Measurements from ENCODE around the gene EIF3K. TPM values are rescaled to one million over a fixed set of nuclear protein-coding genes. Genes with fewer than 3 reads are reported as not detected.
"Not testable (repeated sequence)": the region's sequence is repeated elsewhere in the genome, so short reads cannot be mapped to it uniquely, and the experiment has no call there.

Gene EIF3K
- total RNA-seq, 2 donors from 2014 or later: 282 to 320 TPM

- no peaks in the 10 kb centered on the region for H3K9me3 ChIP-seq (ENCODE audit: control insufficient read depth, low read length, poor library complexity, severe bottlenecking)
- ATAC-seq (no peak), DNase-seq (no peak)
- Mint-ChIP-seq H3K27ac (no peak overlapping the region), H3K27me3 (no peaks in the 10 kb centered on the region), H3K4me3 (no peak overlapping the region), H3K4me1 (peaks cover 10% of the 10 kb centered on the region), H3K36me3 (ENCODE audit: low read depth) (peaks cover 5% of the 10 kb centered on the region)
Observed at GRCh38 chr19:38597075-38597474, 21.9 kb upstream of the EIF3K start.

DNA sequence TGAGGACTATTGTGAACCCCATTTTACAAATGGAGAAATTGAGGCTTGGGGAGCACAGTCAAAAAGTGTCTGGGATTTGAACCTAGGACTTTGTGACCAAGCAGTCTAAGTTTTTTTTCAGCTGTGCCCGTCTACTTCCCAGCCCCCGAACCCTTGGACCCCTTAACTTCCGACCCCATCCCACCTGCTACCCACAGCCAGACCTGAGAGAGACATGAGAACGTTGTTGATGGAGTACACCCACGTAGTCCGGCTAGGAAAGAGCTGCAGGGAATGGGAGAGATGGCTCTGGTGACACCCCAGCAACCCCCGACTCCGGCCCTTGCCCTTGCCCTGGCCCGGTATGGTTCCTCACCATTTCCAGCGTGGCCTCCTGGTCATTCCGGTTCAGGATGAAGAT is 19.3 kb upstream of the EIF3K start:
- no peaks in the 10 kb centered on the region for H3K9me3 ChIP-seq (ENCODE audit: control insufficient read depth, low read length, poor library complexity, severe bottlenecking)
- no peaks in the 10 kb centered on the region for H3K27me3 Mint-ChIP-seq
- H3K36me3 Mint-ChIP-seq (ENCODE audit: low read depth): peaks cover 5% of the 10 kb centered on the region
- peaks cover 10% of the 10 kb centered on the region for H3K4me1 Mint-ChIP-seq
- peak overlapping the region; percentile 72 for H3K27ac Mint-ChIP-seq
- ATAC-seq (no peak), DNase-seq (no peak)
- no peak overlapping the region for H3K4me3 Mint-ChIP-seq

DNA sequence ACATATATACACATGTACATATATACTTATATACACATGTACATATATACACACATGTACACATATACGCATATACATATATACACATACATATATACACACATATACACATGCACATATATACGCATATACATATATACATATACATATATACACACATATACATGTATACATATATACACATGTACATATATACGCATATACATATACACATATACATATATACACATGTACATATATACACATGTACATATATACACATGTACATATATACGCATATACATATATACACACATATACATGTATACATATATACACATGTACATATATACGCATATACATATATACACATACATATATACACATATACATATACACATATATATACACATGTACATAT is 16.1 kb upstream of the EIF3K start:
- H3K36me3 Mint-ChIP-seq (ENCODE audit: low read depth); DNase-seq; H3K9me3 ChIP-seq (ENCODE audit: control insufficient read depth, low read length, poor library complexity, severe bottlenecking); ATAC-seq; H3K27me3 Mint-ChIP-seq; H3K4me3 Mint-ChIP-seq; H3K27ac Mint-ChIP-seq: not testable (repeated sequence)
- peaks cover 15% of the 10 kb centered on the region for H3K4me1 Mint-ChIP-seq

DNA sequence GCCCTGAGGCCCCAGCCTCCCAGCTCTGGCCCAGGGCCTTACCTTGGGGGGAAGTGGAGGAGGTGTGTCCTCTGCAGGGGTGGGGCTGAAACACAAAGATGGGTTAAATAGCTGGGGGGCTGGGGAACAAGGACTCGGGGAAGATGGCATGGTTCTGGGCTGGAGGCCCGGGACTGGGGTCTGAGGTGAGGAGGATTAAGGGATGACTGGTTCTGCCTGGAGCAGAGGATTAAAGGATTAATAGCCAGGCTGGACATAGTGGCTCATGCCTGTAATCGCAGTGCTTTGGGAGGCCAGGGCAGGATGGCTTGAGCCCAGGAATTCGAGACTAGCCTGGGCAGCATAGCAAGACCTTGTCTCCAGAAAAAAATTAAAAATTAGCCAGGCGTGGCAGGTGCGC is 12.9 kb upstream of the EIF3K start:
- Mint-ChIP-seq H3K4me1 (peaks cover 7% of the 10 kb centered on the region), H3K27ac (peak overlapping the region; percentile 54), H3K36me3 (ENCODE audit: low read depth) (peaks cover 2% of the 10 kb centered on the region), H3K4me3 (no peak overlapping the region), H3K27me3 (no peaks in the 10 kb centered on the region)
- no peak for DNase-seq
- ATAC-seq: no peak
- H3K9me3 ChIP-seq (ENCODE audit: control insufficient read depth, low read length, poor library complexity, severe bottlenecking): no peaks in the 10 kb centered on the region

- Mint-ChIP-seq H3K4me3 (no peak overlapping the region), H3K27ac (peak overlapping the region; percentile 99), H3K4me1 (peaks cover 43% of the 10 kb centered on the region), H3K27me3 (no peaks in the 10 kb centered on the region), H3K36me3 (ENCODE audit: low read depth) (peaks cover 19% of the 10 kb centered on the region)
- no peaks in the 10 kb centered on the region for H3K9me3 ChIP-seq (ENCODE audit: control insufficient read depth, low read length, poor library complexity, severe bottlenecking)
- ATAC-seq (no peak), DNase-seq (no peak)
Observed at GRCh38 chr19:38614289-38614688, 4.7 kb upstream of the EIF3K start.

DNA sequence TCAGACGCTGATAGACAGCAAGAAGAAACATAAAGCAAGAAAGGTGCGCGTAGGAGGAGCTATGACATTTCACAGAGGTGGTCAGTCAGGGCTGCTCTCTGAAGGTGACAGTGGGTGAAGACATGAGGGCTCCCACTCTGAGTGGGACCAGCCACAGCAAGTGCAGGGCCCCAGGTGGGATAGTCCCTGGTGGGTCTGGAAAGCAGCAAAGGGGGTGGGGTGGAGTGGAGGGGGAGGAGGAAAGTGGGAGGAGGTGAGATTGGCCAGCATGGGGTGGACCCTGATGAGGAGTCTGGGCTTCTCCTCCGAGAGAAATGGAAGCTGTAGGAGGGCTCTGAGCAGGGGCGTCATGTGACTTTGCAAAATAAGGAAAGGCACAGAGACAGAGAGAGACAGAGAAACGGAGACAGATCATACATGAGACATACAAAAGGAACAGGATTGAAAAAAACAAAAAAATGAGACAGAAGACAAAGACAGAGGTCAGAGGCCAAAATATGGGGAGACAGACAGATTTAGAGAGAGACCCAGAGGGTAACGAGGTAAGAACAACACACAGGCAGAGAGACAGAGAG is 3.9 kb upstream of the EIF3K start:
- H3K27ac Mint-ChIP-seq: peak overlapping the region; percentile 99
- peak overlapping the region; percentile 87 for H3K4me3 Mint-ChIP-seq
- no peaks in the 10 kb centered on the region for H3K27me3 Mint-ChIP-seq
- DNase-seq: no peak
- H3K9me3 ChIP-seq (ENCODE audit: control insufficient read depth, low read length, poor library complexity, severe bottlenecking): no peaks in the 10 kb centered on the region
- no peak for ATAC-seq
- peaks cover 50% of the 10 kb centered on the region for H3K4me1 Mint-ChIP-seq
- H3K36me3 Mint-ChIP-seq (ENCODE audit: low read depth): peaks cover 19% of the 10 kb centered on the region

DNA sequence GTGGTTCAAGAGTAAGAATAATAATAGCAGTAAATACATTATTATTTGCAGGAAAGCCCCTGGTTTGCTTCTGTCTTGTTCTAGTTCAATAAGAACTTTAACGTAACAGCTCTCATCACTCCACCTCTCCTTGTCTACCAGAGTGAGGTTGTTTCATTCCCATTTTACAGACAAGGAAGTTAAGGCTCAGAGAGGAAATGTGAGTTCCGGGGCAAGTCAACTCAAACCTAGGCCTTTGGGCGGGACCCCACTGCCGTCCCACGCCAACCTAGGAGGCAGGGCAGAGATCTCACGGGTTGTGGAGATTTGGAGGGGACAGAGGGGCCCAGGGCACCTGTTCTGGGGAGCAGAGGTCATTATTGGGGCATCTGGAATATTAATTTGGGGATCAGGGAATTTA is 2.7 kb upstream of the EIF3K start:
- Mint-ChIP-seq H3K4me3 (peak overlapping the region; percentile 100), H3K4me1 (peaks cover 50% of the 10 kb centered on the region), H3K27ac (peak overlapping the region; percentile 99), H3K36me3 (ENCODE audit: low read depth) (peaks cover 17% of the 10 kb centered on the region), H3K27me3 (no peaks in the 10 kb centered on the region)
- DNase-seq: no peak
- H3K9me3 ChIP-seq (ENCODE audit: control insufficient read depth, low read length, poor library complexity, severe bottlenecking): no peaks in the 10 kb centered on the region
- ATAC-seq: no peak

DNA sequence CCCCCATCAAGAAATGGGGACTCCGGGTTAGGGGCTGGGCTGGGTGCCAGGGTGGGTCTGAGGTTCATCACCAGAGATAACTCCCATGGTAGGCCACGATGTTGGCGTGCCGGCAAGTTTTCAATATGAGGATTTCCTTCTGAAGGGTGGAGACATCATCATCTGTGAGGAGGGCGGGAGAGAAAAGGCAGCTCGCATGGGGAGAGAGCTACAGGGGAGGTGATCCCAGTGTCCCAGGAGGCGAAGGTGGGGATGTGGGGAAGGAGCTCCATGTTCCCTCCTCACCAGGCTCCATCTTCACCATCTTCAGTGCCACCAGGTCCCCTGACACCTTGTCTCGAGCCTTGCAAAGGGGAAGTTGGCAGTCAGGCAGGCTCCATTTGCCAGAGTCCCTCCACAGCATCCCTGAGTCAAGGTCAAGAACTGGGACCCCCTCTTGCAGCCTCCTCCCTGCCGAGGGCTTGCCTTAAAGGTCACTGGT is 1.7 kb upstream of the EIF3K start:
- H3K9me3 ChIP-seq (ENCODE audit: control insufficient read depth, low read length, poor library complexity, severe bottlenecking): no peaks in the 10 kb centered on the region
- Mint-ChIP-seq H3K4me3 (peak overlapping the region; percentile 100), H3K4me1 (peaks cover 50% of the 10 kb centered on the region), H3K36me3 (ENCODE audit: low read depth) (peaks cover 19% of the 10 kb centered on the region), H3K27ac (peak overlapping the region; percentile 99), H3K27me3 (no peaks in the 10 kb centered on the region)
- ATAC-seq (no peak), DNase-seq (no peak)

GRCh38 chr19:38617764-38618589 is 1.0 kb upstream of the EIF3K start, which contains the start of gene MAP4K1:
TSS of gene MAP4K1 (minus strand) at chr19:38617953. CDS start at chr19:38617895, 58 bp downstream.
- Mint-ChIP-seq H3K27me3 (no peaks in the 10 kb centered on the region), H3K4me1 (peaks cover 46% of the 10 kb centered on the region), H3K36me3 (ENCODE audit: low read depth) (peaks cover 16% of the 10 kb centered on the region)

GRCh38 chr19:38619361-38620174 is 580 bp downstream of the EIF3K start:
- H3K4me1 Mint-ChIP-seq: peaks cover 39% of the 10 kb centered on the region
- no peaks in the 10 kb centered on the region for H3K9me3 ChIP-seq (ENCODE audit: control insufficient read depth, low read length, poor library complexity, severe bottlenecking)
- peak overlapping the region; percentile 100 for H3K4me3 Mint-ChIP-seq
- H3K36me3 Mint-ChIP-seq (ENCODE audit: low read depth): peaks cover 12% of the 10 kb centered on the region
- no peaks in the 10 kb centered on the region for H3K27me3 Mint-ChIP-seq
- H3K27ac Mint-ChIP-seq: peak overlapping the region; percentile 99
- DNase-seq: no peak
- ATAC-seq: no peak

More at GRCh38 chr19:38617764-38618589, 1.0 kb upstream of the EIF3K start, which contains the start of gene MAP4K1:
- H3K27ac Mint-ChIP-seq: peak within 1 kb of the TSS; percentile 99
- H3K9me3 ChIP-seq (ENCODE audit: control insufficient read depth, low read length, poor library complexity, severe bottlenecking): no peaks in the 10 kb centered on the region
- peak within 1 kb of the TSS; percentile 100 for H3K4me3 Mint-ChIP-seq
- peak; percentile 74 for ATAC-seq
- DNase-seq: peak; percentile 45 to 54 (median 52)

- no peak for ATAC-seq
- Mint-ChIP-seq H3K4me3 (no peak overlapping the region), H3K27me3 (no peaks in the 10 kb centered on the region), H3K27ac (no peak overlapping the region), H3K4me1 (peaks cover 8% of the 10 kb centered on the region), H3K36me3 (ENCODE audit: low read depth) (peaks cover 7% of the 10 kb centered on the region)
- no peaks in the 10 kb centered on the region for H3K9me3 ChIP-seq (ENCODE audit: control insufficient read depth, low read length, poor library complexity, severe bottlenecking)
- DNase-seq: no peak
Observed at GRCh38 chr19:38624822-38625221, 5.8 kb downstream of the EIF3K start.

DNA sequence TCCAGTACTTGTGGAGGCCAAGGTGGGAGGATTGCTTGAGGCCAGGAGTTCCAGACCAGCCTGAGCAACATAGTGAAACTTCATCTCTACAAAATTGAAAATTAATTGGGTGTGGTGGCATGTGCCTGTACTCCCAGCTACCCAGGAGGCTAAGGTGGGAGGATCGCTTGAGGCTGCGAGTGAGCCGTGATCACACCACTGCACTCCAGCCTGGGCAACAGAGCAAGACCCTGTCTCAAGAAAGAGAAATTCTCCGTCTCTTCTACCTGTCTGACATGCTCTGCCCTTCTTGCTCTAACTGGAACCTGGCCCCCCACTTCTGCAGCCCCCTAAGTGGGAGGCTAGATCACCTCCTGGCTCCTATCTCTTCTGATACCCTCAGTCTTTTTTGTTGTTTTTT is 7.4 kb downstream of the EIF3K start:
- ATAC-seq: no peak
- peaks cover 7% of the 10 kb centered on the region for H3K36me3 Mint-ChIP-seq (ENCODE audit: low read depth)
- peaks cover 5% of the 10 kb centered on the region for H3K4me1 Mint-ChIP-seq

DNA sequence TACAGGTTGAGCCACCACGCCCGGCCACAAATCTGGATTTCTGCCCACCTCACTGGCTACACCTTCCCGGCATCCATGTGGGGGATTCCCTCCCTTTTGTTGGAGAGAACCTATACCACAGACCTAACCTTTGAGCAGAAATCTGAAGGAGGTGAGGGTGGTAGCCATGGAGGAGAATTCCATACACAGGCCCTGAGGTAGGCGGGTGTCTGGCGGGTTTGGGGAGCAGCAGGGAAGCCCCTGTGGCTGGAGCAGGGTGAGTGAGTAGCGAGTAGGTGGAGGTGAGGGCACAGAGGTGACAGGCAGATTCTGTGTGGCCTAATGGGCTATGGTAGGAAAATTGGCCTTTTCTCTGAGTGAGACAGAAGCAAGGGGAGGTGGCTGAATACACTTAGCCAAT is 10.6 kb downstream of the EIF3K start:
- DNase-seq: no peak
- no peaks in the 10 kb centered on the region for H3K9me3 ChIP-seq (ENCODE audit: control insufficient read depth, low read length, poor library complexity, severe bottlenecking)

More for the DNA sequence above, 7.4 kb downstream of the EIF3K start:
- H3K9me3 ChIP-seq (ENCODE audit: control insufficient read depth, low read length, poor library complexity, severe bottlenecking): no peaks in the 10 kb centered on the region
- no peak overlapping the region for H3K27ac Mint-ChIP-seq
- no peaks in the 10 kb centered on the region for H3K27me3 Mint-ChIP-seq
- no peak overlapping the region for H3K4me3 Mint-ChIP-seq
- DNase-seq: no peak

More for the DNA sequence above, 10.6 kb downstream of the EIF3K start:
- no peaks in the 10 kb centered on the region for H3K27me3 Mint-ChIP-seq
- peaks cover 12% of the 10 kb centered on the region for H3K4me1 Mint-ChIP-seq
- H3K27ac Mint-ChIP-seq: peak overlapping the region; percentile 67
- peaks cover 9% of the 10 kb centered on the region for H3K36me3 Mint-ChIP-seq (ENCODE audit: low read depth)
- ATAC-seq: no peak
- no peak overlapping the region for H3K4me3 Mint-ChIP-seq
